Subcutaneous adipose tissue (tissue), 4 donors: Measurements from ENCODE around the gene PCAT6. TPM values are rescaled to one million over a fixed set of nuclear protein-coding genes. Genes with fewer than 3 reads are reported as not detected.

Source experiments
- total RNA-seq, 4 donors: library from RNA; depleted of rRNA; stranded (reverse); fragments of >200 nt; gene quantifications; one replicate each; pipeline ENCODE4 v1.1.0, GENCODE V29; 2016
- TF ChIP-seq, protein P1 (sequence below): fragments of 450-650 bp; IDR thresholded peaks from one replicate; pipeline ENCODE4 v1.5.1; 2016; ENCODE audit warnings: low read depth, mild to moderate bottlenecking, control low read depth, antibody characterized with exemption, moderate library complexity

The PCAT6 gene
- total RNA-seq, 4 donors from 2014 or later = not detected

DNA sequence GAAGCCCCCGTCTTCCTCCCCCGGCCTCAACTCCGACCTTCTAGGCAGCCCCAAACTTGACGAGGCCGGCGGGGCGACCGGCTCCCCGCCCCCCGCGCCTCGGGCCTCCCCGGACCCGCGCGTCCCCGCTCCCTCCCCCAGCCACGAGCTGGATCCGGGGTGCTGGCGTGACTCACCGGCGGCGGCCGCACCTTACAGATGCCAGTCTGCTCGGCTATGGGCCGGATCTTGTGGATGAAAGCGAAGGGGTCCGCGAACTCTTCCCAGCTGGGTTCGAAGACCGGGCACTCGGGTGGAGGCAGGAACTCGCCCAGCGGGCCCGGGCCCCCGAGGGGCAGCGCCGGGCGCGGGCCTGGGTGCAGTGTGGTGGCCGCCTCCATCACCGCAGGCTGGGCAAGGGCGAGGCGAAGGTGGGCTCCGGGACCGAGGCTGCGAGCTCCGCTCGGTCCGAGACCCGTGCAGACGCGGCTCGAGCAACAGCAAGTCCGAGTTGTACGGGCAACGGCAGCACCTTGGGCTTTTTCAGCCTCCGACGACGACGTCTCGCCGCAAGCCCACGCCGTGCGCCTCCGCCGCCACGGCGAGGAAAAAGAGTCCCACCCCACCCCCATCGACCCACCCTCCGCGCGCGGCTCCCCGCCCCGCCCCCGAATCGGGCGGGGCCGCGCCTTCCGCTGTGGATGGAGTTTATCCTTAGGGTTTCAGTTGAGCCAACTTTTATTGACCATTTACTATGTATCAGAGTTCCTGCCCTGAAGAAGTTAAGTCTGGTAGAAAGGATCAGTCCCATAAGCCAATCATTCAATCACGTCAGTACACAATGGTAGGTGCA lies 2.6 kb upstream of the PCAT6 start, which contains the start of gene KDM5B:
Gene KDM5B (minus strand): TSS at position 496 of the 832 bp plus-strand sequence. CDS start 116 bp downstream, at position 380.
- TF ChIP-seq, protein P1, sequence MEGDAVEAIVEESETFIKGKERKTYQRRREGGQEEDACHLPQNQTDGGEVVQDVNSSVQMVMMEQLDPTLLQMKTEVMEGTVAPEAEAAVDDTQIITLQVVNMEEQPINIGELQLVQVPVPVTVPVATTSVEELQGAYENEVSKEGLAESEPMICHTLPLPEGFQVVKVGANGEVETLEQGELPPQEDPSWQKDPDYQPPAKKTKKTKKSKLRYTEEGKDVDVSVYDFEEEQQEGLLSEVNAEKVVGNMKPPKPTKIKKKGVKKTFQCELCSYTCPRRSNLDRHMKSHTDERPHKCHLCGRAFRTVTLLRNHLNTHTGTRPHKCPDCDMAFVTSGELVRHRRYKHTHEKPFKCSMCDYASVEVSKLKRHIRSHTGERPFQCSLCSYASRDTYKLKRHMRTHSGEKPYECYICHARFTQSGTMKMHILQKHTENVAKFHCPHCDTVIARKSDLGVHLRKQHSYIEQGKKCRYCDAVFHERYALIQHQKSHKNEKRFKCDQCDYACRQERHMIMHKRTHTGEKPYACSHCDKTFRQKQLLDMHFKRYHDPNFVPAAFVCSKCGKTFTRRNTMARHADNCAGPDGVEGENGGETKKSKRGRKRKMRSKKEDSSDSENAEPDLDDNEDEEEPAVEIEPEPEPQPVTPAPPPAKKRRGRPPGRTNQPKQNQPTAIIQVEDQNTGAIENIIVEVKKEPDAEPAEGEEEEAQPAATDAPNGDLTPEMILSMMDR = no peak

DNA sequence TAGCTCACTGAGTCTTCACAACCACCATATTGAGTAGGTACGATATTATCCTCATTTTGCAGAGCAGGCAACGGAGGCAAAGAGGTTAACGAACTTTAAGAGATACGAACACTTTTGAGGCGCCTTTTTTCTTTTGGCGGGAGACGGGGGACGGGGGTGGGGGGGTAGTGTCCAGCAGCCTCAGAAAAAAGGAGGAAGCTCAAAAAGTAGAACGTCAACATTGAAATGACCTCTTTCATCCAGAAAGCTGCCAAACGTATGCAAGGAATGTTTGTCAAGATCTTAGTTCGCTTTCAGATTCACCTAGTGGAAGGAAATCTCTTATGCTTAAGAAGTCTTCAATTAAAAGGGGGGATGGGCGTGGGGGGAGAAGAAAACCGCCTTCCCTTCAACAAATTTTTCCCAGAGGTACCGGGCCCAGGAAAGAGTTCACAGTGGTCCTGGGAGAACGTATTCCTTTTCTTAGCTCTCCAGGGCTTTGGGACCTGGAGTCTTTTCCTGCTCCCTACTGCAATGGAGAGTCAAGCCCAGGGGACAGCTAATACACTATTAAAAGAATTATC lies 1.1 kb upstream of the PCAT6 start:
- TF ChIP-seq, protein P1 = no peak

DNA sequence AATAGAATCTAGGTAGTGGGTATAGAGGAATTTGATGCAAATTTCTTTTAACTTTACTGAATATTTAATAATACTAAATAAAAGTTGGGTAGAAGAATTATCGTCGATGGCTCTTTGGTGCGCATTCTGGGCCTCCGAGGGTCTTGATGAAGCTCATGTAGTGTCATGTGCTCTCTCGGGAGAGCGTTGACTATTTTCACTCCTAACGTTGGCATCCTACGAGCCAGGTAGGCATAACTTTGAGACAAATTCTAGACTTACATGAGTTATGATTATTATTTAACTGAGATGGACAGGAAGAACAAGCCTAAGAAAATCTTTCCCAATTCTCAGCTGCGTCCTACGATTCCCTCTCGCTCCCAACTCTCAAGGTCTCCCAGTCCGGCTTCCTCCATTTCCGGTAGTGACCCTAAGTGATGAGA lies 550 bp upstream of the PCAT6 start:
- TF ChIP-seq, protein P1 = no peak

DNA sequence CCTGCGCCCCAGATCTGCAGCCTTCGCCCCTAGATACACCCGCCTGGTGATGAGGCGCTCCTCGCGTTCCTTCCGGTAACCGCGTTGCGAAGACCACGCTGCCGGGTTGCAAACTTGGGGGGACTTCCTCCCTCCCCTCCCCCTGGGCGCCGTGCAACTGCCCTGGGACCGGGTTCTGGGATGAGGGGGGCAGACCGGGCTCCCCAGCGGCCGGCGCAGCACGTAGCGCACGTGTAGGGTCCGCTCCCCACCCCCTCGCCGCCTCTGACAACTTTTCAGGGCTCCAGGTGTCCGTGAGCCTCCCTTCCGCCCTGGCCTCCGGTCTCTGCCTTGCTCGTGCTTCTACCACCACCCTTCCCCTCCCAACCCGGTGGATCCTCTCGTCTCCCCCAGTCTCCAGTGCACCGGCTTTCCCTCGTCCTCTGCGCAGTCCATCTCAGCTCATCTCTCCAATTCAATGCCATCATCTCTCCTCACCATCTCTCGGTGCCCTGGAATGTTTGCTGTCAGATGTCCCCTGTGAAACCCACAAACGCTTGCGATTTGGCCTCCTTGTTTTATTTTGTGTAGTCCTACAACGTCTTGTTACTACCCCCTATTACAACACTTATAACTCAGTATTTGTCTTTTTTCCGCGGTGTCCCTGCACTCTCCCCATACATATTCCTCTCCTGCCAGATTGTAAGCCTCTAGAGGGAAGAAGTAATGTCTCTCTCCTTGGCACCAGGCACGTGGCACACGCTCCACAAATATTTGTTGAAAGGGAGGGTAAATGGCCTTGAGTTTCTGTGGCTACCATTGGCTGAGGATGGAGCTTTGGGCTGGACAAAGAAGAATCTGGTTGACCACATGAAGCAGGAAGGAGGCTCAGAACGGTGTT lies 782 bp downstream of the PCAT6 start:
- TF ChIP-seq, protein P1 = no peak

DNA sequence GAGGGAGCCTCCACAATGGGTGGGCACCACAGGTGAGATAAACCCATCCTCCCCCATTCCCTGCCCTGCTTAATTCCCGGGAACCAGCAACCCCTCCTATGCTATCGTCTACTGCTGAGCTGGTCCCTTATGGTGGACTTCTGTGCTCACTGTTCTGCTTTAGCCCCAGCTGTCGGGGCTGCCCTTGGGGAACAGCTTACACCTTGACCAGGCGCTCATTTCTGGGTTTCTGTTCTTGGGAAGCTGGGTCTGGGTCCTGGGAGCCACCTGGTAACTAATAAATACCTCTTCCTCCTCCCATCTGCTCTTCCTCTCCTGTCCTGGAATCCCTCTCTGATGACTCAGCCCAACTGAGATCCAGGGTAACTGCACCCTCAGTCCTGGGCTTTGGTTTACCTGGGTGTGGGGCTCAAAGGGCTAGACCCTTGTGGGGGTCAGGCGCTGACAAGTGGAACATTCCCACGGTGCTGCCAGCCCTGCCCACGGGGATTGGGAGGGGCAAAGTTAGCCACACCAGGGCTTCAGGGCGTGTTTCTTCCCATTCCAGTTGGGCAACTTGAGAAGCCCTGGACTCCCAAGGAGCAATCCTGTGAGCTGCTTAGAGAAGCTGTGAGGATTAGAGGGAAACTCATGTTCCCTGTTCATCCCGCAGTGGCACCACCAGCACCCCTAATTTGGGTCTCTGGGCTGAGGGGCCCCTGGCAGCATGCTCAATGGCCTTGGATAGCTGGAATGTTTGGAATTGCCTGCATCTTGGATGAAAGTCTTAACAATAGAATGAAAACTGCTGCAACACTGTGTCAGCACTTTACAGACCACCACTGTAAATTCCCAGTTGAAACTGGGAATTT lies 1.6 kb downstream of the PCAT6 start:
- TF ChIP-seq, protein P1 = no peak

DNA sequence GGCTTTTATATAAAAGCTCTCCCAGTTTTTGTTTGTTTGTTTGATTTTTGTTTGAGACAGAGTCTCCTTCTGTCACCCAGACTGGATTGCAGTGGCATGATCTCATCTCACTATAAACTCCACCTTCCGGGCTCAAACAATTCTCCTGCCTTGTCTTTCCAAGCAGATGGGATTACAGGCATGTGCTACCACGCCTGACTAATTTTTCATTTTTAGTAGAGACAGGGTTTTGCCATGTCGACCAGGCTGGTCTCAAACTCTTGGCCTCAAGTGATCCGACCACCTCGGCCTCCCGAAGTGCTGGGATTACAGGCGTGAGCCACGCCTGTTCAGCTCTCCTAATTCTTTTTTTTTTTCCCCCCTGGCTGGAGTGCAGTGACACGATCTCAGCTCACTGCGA lies 4.4 kb downstream of the PCAT6 start:
- TF ChIP-seq, protein P1 = no peak
